Midbrain (tissue), 1 donor: ENCODE measurements around the gene DHRS1.

Experiments
- DNase-seq: peaks from one replicate; lab custom pipeline; 2025; lab: John Stamatoyannopoulos, UW

Gene DHRS1

GRCh38 chr14:24309538-24310264 is 10.1 kb upstream of the DHRS1 start, which contains the start of gene LTB4R2:
Gene LTB4R2 (plus strand): TSS chr14:24310140. CDS start chr14:24310665, 525 bp downstream.
- no peak for DNase-seq

GRCh38 chr14:24308342-24309124 is 9.0 kb upstream of the DHRS1 start:
- no peak for DNase-seq

- DNase-seq = no peak
Measured at GRCh38 chr14:24307575-24308341, 8.2 kb upstream of the DHRS1 start, which contains the start of gene CIDEB. Gene CIDEB (minus strand): TSS chr14:24307977. CDS start chr14:24307858, 119 bp downstream.

- no peak for DNase-seq
Measured at GRCh38 chr14:24307156-24307574, 7.6 kb upstream of the DHRS1 start.

- no peak for DNase-seq
Measured at GRCh38 chr14:24304019-24304387, 4.4 kb upstream of the DHRS1 start.

- DNase-seq = no peak
Measured at GRCh38 chr14:24300326-24300980, 873 bp upstream of the DHRS1 start.

- no peak for DNase-seq
Measured at GRCh38 chr14:24298892-24299254, 707 bp downstream of the DHRS1 start.

GRCh38 chr14:24297190-24297964 is 2.2 kb downstream of the DHRS1 start:
- no peak for DNase-seq

- DNase-seq = peak; percentile 37
Measured at GRCh38 chr14:24296341-24297157, 3.0 kb downstream of the DHRS1 start.

GRCh38 chr14:24293525-24293924 is 6.1 kb downstream of the DHRS1 start:
- DNase-seq = no peak

GRCh38 chr14:24292118-24292807 is 7.3 kb downstream of the DHRS1 start:
- DNase-seq = no peak

- no peak for DNase-seq
Measured at GRCh38 chr14:24291446-24292117, 8.0 kb downstream of the DHRS1 start.

- DNase-seq = no peak
Measured at GRCh38 chr14:24290746-24291145, 8.8 kb downstream of the DHRS1 start.

GRCh38 chr14:24289649-24290280 is 9.8 kb downstream of the DHRS1 start:
- no peak for DNase-seq

- no peak for DNase-seq
Measured at GRCh38 chr14:24286996-24287395, 12.6 kb downstream of the DHRS1 start.

GRCh38 chr14:24285351-24285750 is 14.2 kb downstream of the DHRS1 start:
- no peak for DNase-seq

- DNase-seq = no peak
Measured at GRCh38 chr14:24284501-24285035, 15.0 kb downstream of the DHRS1 start.

- DNase-seq = no peak
Measured at GRCh38 chr14:24283796-24284460, 15.7 kb downstream of the DHRS1 start.
